HepG2 (cell line): ENCODE data around the gene AK3. TPM values are rescaled to one million over a fixed set of nuclear protein-coding genes. Genes with fewer than 3 reads are reported as not detected.

Experiments used
- AHDC1 ChIP-seq: sonication (generic); formaldehyde crosslinking; IDR thresholded peaks from 2 replicates; pipeline ENCODE4 v1.5.1; 2020; ENCODE audit warnings: mild to moderate bottlenecking, missing genetic modification reagents, borderline replicate concordance
- ARID2 ChIP-seq: sonication (generic); formaldehyde crosslinking; IDR thresholded peaks from 2 replicates; pipeline ENCODE4 v1.8.1; 2022; ENCODE audit warnings: mild to moderate bottlenecking, missing genetic modification reagents, borderline replicate concordance
- CREB1 ChIP-seq, 2 experiments: fragments of 450-650 bp in 1 of 2; IDR thresholded peaks; 2 replicates each; pipeline ENCODE4 v1.6.1; 2016 to 2017; ENCODE audit warnings: control low read depth in 1 of 2, mild to moderate bottlenecking in 1 of 2, missing compliant biosample characterization in 1 of 2, missing genetic modification characterization in 1 of 2
- ERF ChIP-seq: IDR thresholded peaks from 2 replicates; pipeline ENCODE4 v1.6.1; 2018; ENCODE audit warnings: missing biosample characterization, missing genetic modification reagents
- GATAD2A ChIP-seq: IDR thresholded peaks from 2 replicates; pipeline ENCODE4 v1.6.1; 2016
- MED1 ChIP-seq: sonication (generic); formaldehyde crosslinking; IDR thresholded peaks from 2 replicates; pipeline ENCODE4 v1.4.0; 2020; ENCODE audit warnings: missing genetic modification reagents
- MIER3 ChIP-seq: IDR thresholded peaks from 2 replicates; pipeline ENCODE4 v1.6.1; 2016; ENCODE audit warnings: missing compliant biosample characterization, borderline replicate concordance
- NFYC ChIP-seq: IDR thresholded peaks from 2 replicates; pipeline ENCODE4 v1.6.1; 2016; ENCODE audit warnings: missing genetic modification reagents, missing compliant biosample characterization
- RBFOX2 ChIP-seq: fragments of 200-400 bp; formaldehyde crosslinking; IDR thresholded peaks from 2 replicates; pipeline ENCODE4 v1.6.1; 2017; ENCODE audit warnings: low read depth, mild to moderate bottlenecking, low read length
- SIX4 ChIP-seq: sonication (generic); formaldehyde crosslinking; IDR thresholded peaks from 2 replicates; pipeline ENCODE4 v1.4.0; 2020; ENCODE audit warnings: missing genetic modification reagents
- SRF ChIP-seq: IDR thresholded peaks from 2 replicates; pipeline ENCODE4 v1.6.1; 2011; ENCODE audit warnings: mild to moderate bottlenecking, low read depth, low read length, moderate library complexity
- SRY ChIP-seq: sonication (generic); formaldehyde crosslinking; IDR thresholded peaks from 2 replicates; pipeline ENCODE4 v1.8.0; 2022; ENCODE audit warnings: mild to moderate bottlenecking, missing genetic modification reagents
- STAT5B ChIP-seq: sonication (generic); formaldehyde crosslinking; IDR thresholded peaks from 2 replicates; pipeline ENCODE4 v1.4.0; 2020; ENCODE audit warnings: missing genetic modification reagents
- ZBTB21 ChIP-seq: sonication (generic); formaldehyde crosslinking; IDR thresholded peaks from 2 replicates; pipeline ENCODE4 v1.4.0; 2020; ENCODE audit warnings: missing genetic modification reagents
- ZC3H13 ChIP-seq: sonication (generic); formaldehyde crosslinking; IDR thresholded peaks from 2 replicates; pipeline ENCODE4 v1.8.1; 2023; ENCODE audit warnings: mild to moderate bottlenecking, missing genetic modification reagents, moderate library complexity
- ZFP36 ChIP-seq: fragments of 150-350 bp; IDR thresholded peaks from 2 replicates; pipeline ENCODE4 v1.6.1; 2018; ENCODE audit warnings: borderline replicate concordance, low read length, low read depth; ENCODE audit not compliant: partially characterized antibody
- ZFP82 ChIP-seq: sonication (generic); formaldehyde crosslinking; IDR thresholded peaks from 2 replicates; pipeline ENCODE4 v1.5.1; 2020; ENCODE audit warnings: mild to moderate bottlenecking, missing genetic modification reagents, borderline replicate concordance
- ZIK1 ChIP-seq: sonication (generic); formaldehyde crosslinking; IDR thresholded peaks from 2 replicates; pipeline ENCODE4 v1.5.0; 2020; ENCODE audit warnings: mild to moderate bottlenecking, low read depth, missing genetic modification reagents, borderline replicate concordance
- ZNF432 ChIP-seq: sonication (generic); formaldehyde crosslinking; IDR thresholded peaks from 2 replicates; pipeline ENCODE4 v1.5.0; 2020; ENCODE audit warnings: missing genetic modification reagents, mild to moderate bottlenecking, borderline replicate concordance
- ZNF670 ChIP-seq: sonication (generic); formaldehyde crosslinking; IDR thresholded peaks from 2 replicates; pipeline ENCODE4 v1.8.0; 2022; ENCODE audit warnings: mild to moderate bottlenecking, missing genetic modification reagents, borderline replicate concordance
- ZNF746 ChIP-seq: sonication (generic); formaldehyde crosslinking; IDR thresholded peaks from 2 replicates; pipeline ENCODE4 v1.8.0; 2022; ENCODE audit warnings: mild to moderate bottlenecking, missing genetic modification reagents
- polyA plus RNA-seq, 8 experiments: library from polyadenylated mRNA; depleted of rRNA in 3 of 8; stranded (reverse) in 7 of 8; unstranded in 1 of 8; fragments of >200 nt; fragmentation: Illumina TruSeq in 4 of 8; extraction: Trizol in 4 of 8; gene quantifications; 2 replicates each; pipeline versions ENCODE4 v1.2.1 to v1.2.3, GENCODE V29; 2011 to 2016; ENCODE audit warnings: low read depth in 4 of 8, missing spikeins in 1 of 8, mixed read lengths in 1 of 8; ENCODE audit not compliant: insufficient read depth in 1 of 8
- total RNA-seq, 5 experiments: library from RNA; depleted of rRNA; stranded (reverse); fragments of >200 nt; fragmentation: Illumina TruSeq; extraction: Trizol; gene quantifications; 2 replicates each; pipeline ENCODE4 v1.2.3, GENCODE V29; 2016; ENCODE audit warnings: low read depth in 1 of 5

Gene AK3
- total and polyA plus RNA-seq, 2 of the 13 experiments (the other 11 are each of a cell fraction or from before 2014, with no cell fraction given) = 76.8 to 109 TPM

GRCh38 chr9:4662989-4663792 lies 77.8 kb downstream of the AK3 start (continued):
- TF ChIP-seq AHDC1 (peak; percentile 9; the same call in 1 of the 2 replicates), ZIK1 (CRISPR knock-in tag) (peak; percentile 2; the same call in 1 of the 2 replicates), ZNF670 (peak; percentile 73), ARID2 (CRISPR knock-in tag) (0 out of 2 replicates have a peak, but pooled peaks have one; percentile 13), ERF (CRISPR knock-in tag) (no peak), ZNF432 (CRISPR knock-in tag) (no peak), STAT5B (0 out of 2 replicates have a peak, but pooled peaks have one; percentile 7), RBFOX2 (no peak), SIX4 (CRISPR knock-in tag) (0 out of 2 replicates have a peak, but pooled peaks have one; percentile 5), ZBTB21 (CRISPR knock-in tag) (peak; percentile 79), CREB1 (IDR thresholded peaks at IDR 0.05) (peak; percentile 44), CREB1 (CRISPR knock-in tag; IDR thresholded peaks at IDR 0.05) (peak; percentile 66), ZNF746 (CRISPR knock-in tag) (no peak), ZFP82 (CRISPR knock-in tag) (0 out of 2 replicates have a peak, but pooled peaks have one; percentile 7), GATAD2A (peak; percentile 9; the same call in 1 of the 2 replicates), SRF (peak; percentile 17; the same call in 1 of the 2 replicates), NFYC (CRISPR knock-in tag) (peak; percentile 11; the same call in 1 of the 2 replicates), ZC3H13 (CRISPR knock-in tag) (peak; percentile 68; the same call in 1 of the 2 replicates), SRY (CRISPR knock-in tag) (0 out of 2 replicates have a peak, but pooled peaks have one; percentile 17), MIER3 (peak; percentile 24), ZFP36 (no peak), MED1 (CRISPR knock-in tag) (peak; percentile 19; the same call in 1 of the 2 replicates)
